Uterus (tissue), 4 donors: ENCODE results near the gene ST6GALNAC5. TPM values are rescaled to one million over a fixed set of nuclear protein-coding genes. Genes with fewer than 3 reads are reported as not detected.

Source experiments
- DNase-seq, 2 donors: peaks; one replicate each; pipeline ENCODE4 v3.0.0-alpha.2; 2019 to 2020
- H3K27ac ChIP-seq, 2 donors: fragments of 200-600 bp; sonication (generic); 1 replicate in 1 of 2; 2 replicates in 1 of 2; pipeline ENCODE4 v1.5.1; 2016 to 2018
- H3K27me3 ChIP-seq, 2 donors: fragments of 200-600 bp; sonication (generic); one replicate each; pipeline ENCODE4 v1.5.1; 2018 to 2019; ENCODE audit warnings: control low read depth in 1 of 2
- H3K36me3 ChIP-seq, 2 donors: fragments of 200-600 bp; sonication (generic); one replicate each; pipeline ENCODE4 v1.5.1; 2019; ENCODE audit warnings: control low read depth in 1 of 2
- H3K4me1 ChIP-seq, 2 donors: fragments of 200-600 bp; sonication (generic); one replicate each; pipeline ENCODE4 v1.5.1; 2018 to 2019; ENCODE audit warnings: control low read depth in 1 of 2
- H3K4me3 ChIP-seq, 2 donors: fragments of 200-600 bp; sonication (generic); 1 replicate in 1 of 2; 2 replicates in 1 of 2; pipeline ENCODE4 v1.5.1; 2018 to 2019; ENCODE audit warnings: mild to moderate bottlenecking in 1 of 2
- H3K9me3 ChIP-seq, 2 donors: fragments of 200-600 bp; sonication (generic); one replicate each; pipeline ENCODE4 v1.5.1; 2019; ENCODE audit warnings: control low read depth in 1 of 2
- CTCF ChIP-seq, 4 experiments: fragments of 200-600 bp in 2 of 4; fragments of 450-650 bp in 2 of 4; sonication (generic) in 2 of 4; IDR thresholded peaks; one replicate each; pipeline ENCODE4 v1.5.1; 2016 to 2019; ENCODE audit warnings: antibody characterized with exemption in 4 of 4, mild to moderate bottlenecking in 2 of 4, moderate library complexity in 1 of 4
- POLR2A ChIP-seq, 2 donors: fragments of 450-650 bp; IDR thresholded peaks; one replicate each; pipeline ENCODE4 v1.6.1; 2016; ENCODE audit warnings: antibody characterized with exemption in 2 of 2, mild to moderate bottlenecking in 1 of 2, moderate library complexity in 1 of 2
- intact Hi-C: fragments of 100-400 bp; cut with DNase I; formaldehyde crosslinking; loops from one replicate; pipeline ENCODE4 v1.15.1; 2023; ENCODE audit warnings: low total_unique reads
- total RNA-seq, 4 donors: library from RNA; depleted of rRNA in 3 of 4; stranded (reverse); fragments of >200 nt in 3 of 4; gene quantifications; one replicate each; pipeline versions ENCODE4 v1.1.0 to v1.2.4, GENCODE V29; 2014 to 2023
- donor health status: DM: yes; HTN: yes; CAD: no.

Gene ST6GALNAC5
- total RNA-seq, 4 donors from 2014 or later: 1.4 to 6.4 TPM; not detected in 2

GRCh38 chr1:76864383-76864782 lies 2.9 kb upstream of the ST6GALNAC5 start:
- no peak overlapping the region for H3K4me3 ChIP-seq
- TF ChIP-seq CTCF (IDR thresholded peaks at IDR 0.05): no peak
- TF ChIP-seq POLR2A (IDR thresholded peaks at IDR 0.05): no peak
- peaks cover 0 to 6% of the 10 kb centered on the region in 2 donors for H3K27me3 ChIP-seq
- no peak for DNase-seq
- H3K9me3 ChIP-seq: no peaks in the 10 kb centered on the region
- intact Hi-C loops: no loop called here
- no peaks in the 10 kb centered on the region for H3K36me3 ChIP-seq
- H3K4me1 ChIP-seq: no peaks in the 10 kb centered on the region
- no peak overlapping the region for H3K27ac ChIP-seq

- Histone ChIP-seq H3K27ac (no peak overlapping the region), H3K4me1 (no peaks in the 10 kb centered on the region), H3K4me3 (no peak overlapping the region), H3K9me3 (no peaks in the 10 kb centered on the region), H3K36me3 (no peaks in the 10 kb centered on the region), H3K27me3 (peaks cover 0 to 6% of the 10 kb centered on the region in 2 donors)
- no peak for DNase-seq
- TF ChIP-seq CTCF (IDR thresholded peaks at IDR 0.05) (no peak), POLR2A (IDR thresholded peaks at IDR 0.05) (no peak)
- intact Hi-C loops: no loop called here
Measured at GRCh38 chr1:76865696-76866286, 1.5 kb upstream of the ST6GALNAC5 start.

- DNase-seq: no peak
Measured at GRCh38 chr1:76866566-76866965, 714 bp upstream of the ST6GALNAC5 start.

GRCh38 chr1:76868154-76868882 lies 1.0 kb downstream of the ST6GALNAC5 start:
- TF ChIP-seq POLR2A (IDR thresholded peaks at IDR 0.05) (no peak), CTCF (IDR thresholded peaks at IDR 0.05) (no peak)
- intact Hi-C loops: no loop called here
- no peaks in the 10 kb centered on the region for H3K36me3 ChIP-seq
- H3K27ac ChIP-seq: no peak overlapping the region
- peaks cover 0 to 6% of the 10 kb centered on the region in 2 donors for H3K27me3 ChIP-seq
- H3K4me3 ChIP-seq: peak overlapping the region; percentile 22 to 42
- H3K9me3 ChIP-seq: no peaks in the 10 kb centered on the region
- DNase-seq: peak in 1 of 2 donors; percentile 17
- no peaks in the 10 kb centered on the region for H3K4me1 ChIP-seq

More at GRCh38 chr1:76866566-76866965, 714 bp upstream of the ST6GALNAC5 start:
- Histone ChIP-seq H3K36me3 (no peaks in the 10 kb centered on the region), H3K9me3 (no peaks in the 10 kb centered on the region), H3K4me1 (no peaks in the 10 kb centered on the region), H3K27ac (no peak overlapping the region), H3K4me3 (no peak overlapping the region), H3K27me3 (peaks cover 0 to 6% of the 10 kb centered on the region in 2 donors)
- intact Hi-C loops: no loop called here
- TF ChIP-seq CTCF (IDR thresholded peaks at IDR 0.05) (no peak), POLR2A (IDR thresholded peaks at IDR 0.05) (no peak)

GRCh38 chr1:76868916-76869315 lies 1.6 kb downstream of the ST6GALNAC5 start:
- peaks cover 0 to 6% of the 10 kb centered on the region in 2 donors for H3K27me3 ChIP-seq
- no peak for TF ChIP-seq CTCF (IDR thresholded peaks at IDR 0.05)
- TF ChIP-seq POLR2A (IDR thresholded peaks at IDR 0.05): no peak
- intact Hi-C loops: no loop called here
- H3K27ac ChIP-seq: no peak overlapping the region
- no peak for DNase-seq
- H3K4me3 ChIP-seq: peak overlapping the region; percentile 22 to 42
- H3K4me1 ChIP-seq: no peaks in the 10 kb centered on the region
- H3K36me3 ChIP-seq: no peaks in the 10 kb centered on the region
- no peaks in the 10 kb centered on the region for H3K9me3 ChIP-seq
